Ammon's horn (tissue), 1 donor: ENCODE data around the gene SYNDIG1.

Source experiments
- DNase-seq: peaks from one replicate; pipeline ENCODE4 v3.0.0-alpha.2; 2016; ENCODE audit warnings: low spot score

Gene SYNDIG1

DNA sequence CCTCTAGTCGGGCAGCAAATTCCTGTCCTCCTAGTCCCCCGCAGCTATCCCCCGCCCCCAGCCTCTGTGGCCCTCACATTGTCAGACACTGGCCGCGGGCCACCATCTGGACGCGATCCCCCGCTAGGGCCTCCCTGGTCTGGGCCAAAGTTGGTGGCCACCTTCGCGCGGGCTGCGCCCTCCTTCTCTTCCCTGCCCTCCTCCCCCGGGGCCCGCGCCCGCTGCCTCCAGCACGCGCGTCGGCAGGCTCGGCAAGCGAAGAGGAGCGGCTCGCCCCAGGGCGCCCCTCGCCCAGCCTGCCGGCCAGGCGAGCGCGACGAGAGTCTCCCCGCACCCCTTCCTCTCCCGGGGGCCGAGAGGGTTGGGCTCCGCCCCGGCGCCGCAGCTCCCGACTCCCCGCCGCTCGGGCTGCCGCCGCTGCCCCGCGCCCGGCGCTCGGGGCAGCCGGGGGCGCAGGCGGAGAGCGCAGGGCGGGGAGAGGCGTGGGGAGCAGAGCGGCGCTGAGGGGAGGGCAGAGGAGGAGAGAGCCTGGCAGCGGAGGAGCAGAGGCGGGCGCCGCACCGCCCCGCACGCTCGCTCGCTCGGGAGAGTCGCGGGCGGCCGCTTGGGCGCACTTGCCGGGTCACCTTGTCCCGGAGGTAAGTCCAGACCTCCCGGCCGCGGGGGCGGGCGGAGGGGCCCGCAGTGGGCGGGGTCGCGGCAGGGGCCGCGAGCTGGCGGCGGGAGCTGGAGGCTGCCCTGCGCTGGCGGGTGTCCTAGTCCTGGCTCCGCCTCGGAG is at the start of gene SYNDIG1:
Gene SYNDIG1 (plus strand): TSS at position 514 of the 778 bp plus-strand sequence. CDS start 73,469 bp downstream, outside the sequence.
- DNase-seq: peak; percentile 81

GRCh38 chr20:24419786-24420185 is 49.6 kb upstream of the SYNDIG1 start:
- DNase-seq: no peak

DNA sequence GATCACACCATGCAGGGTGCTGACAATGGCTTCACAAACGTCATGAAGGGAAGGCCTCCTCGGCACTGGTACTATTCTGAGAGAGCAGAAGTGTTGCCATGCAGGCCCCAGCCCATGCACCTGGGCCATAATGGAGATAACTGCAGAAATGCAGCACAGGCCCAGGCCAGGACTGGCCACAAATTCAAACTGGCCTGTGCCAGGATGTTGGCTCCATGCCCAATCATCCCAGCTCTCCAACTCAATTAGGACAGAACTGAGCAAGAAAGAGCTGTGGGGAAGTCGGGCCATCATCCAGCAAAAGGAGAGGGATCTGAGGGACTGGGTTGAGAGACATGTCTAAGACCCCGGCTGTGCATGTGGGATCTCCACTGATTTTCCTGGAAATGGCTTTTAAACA is 48.9 kb upstream of the SYNDIG1 start:
- DNase-seq: no peak

GRCh38 chr20:24421071-24421470 is 48.4 kb upstream of the SYNDIG1 start:
- no peak for DNase-seq

DNA sequence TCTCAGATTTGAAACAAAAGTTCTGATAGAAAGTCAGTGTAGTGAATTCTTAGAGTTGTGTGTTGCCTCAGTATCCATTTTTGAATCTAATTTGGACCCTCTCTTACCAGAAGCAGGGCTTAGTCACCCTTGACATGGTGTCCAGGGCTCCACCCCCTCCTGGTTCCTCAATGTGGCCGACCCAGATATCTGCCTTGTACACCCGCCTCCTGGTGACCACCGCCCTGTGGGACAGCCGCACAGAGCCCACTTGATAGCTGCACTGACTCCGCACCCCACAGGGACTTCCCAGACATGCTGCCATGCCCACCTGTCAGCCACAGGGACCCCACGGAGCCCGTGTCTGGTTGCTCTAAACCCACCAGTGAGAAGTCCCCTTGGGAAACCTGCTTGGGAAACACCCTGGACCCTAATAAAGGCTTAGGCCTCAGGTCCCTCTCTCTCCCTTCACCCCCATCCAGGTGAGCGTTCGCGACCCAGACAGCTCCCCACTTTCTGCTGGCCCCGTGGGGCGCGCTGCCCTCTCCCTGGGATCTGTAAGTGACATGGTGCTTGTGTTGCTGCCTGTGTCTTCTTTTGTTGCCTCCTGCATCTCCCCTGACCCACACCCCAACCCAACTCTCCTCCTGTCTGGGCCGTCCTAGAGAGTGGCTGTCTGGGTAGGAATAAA is 47.2 kb upstream of the SYNDIG1 start:
- no peak for DNase-seq

- no peak for DNase-seq
Observed at GRCh38 chr20:24423390-24424313, 45.8 kb upstream of the SYNDIG1 start.

DNA sequence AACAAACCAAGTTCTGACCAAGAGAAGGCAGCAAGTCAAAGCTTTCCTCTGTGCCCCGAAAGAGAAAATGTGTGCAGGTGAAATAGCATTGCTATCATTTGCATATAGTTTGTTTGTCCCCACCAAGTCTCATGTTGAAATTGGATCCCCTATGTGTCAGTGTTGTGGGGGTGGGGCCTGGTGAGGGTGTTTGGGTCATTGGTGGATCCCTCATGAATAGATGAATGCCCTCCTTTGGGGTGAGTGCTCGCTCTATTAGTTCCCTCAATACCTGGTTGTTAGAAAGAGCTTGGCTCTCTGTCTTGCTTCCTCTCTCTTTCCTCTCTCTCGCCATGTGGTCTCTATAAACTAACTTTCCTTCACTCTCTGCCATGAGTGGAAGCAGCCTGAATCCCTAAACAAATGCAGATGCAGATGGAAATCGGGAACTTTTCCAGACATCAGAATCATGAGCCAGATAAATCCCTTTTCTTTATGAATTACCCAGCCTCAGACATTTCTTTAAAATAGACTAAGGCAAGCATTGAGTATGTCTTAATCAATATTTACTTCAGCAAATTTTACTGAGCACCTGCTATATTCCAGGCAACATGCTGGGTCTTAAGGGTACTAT is 43.8 kb upstream of the SYNDIG1 start:
- no peak for DNase-seq

- no peak for DNase-seq
Observed at GRCh38 chr20:24431279-24432045, 38.0 kb upstream of the SYNDIG1 start.

- DNase-seq: no peak
Observed at GRCh38 chr20:24432046-24432442, 37.4 kb upstream of the SYNDIG1 start.

- DNase-seq: no peak
Observed at GRCh38 chr20:24436160-24436559, 33.3 kb upstream of the SYNDIG1 start.

GRCh38 chr20:24437196-24438082 is 32.0 kb upstream of the SYNDIG1 start:
- no peak for DNase-seq

DNA sequence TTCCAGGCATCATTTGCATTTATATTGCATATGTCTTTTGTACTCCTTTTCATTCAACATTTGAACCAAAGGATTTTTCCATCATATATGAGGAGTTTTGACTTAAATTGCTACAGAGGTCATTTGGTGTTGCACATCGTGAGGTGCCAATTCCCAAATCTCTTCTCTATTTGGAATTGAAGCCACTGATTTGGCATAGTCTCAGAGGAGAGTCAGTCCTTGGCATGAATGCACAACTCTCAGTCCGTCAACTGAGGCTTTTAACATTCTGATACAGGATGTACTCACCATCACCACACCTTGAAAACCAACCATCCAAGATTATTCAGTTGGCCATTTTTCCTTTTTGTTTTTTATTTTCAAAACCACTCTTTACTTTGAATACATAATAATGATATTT is 31.1 kb upstream of the SYNDIG1 start:
- no peak for DNase-seq

GRCh38 chr20:24439737-24440387 is 29.6 kb upstream of the SYNDIG1 start:
- peak; percentile 43 for DNase-seq

DNA sequence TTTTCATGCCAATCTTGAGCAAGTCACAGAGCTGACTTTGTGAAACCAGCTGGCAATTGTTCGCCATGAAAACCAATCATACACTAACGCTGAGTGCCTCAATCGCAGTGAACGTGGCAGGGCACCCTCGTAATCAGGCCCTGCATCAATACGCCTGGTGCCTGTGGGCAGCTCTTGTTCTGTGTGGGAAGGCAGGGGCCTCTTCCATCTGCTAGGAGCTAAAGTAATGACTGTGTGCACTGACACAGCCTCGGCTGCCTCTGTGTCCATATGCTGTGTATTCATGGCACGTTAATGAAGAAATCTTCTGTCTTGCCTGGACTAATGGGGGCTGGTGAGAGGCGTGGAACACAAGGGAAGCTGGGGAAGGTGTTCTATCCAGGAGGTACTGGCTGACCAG is 27.8 kb upstream of the SYNDIG1 start:
- DNase-seq: peak; percentile 59

DNA sequence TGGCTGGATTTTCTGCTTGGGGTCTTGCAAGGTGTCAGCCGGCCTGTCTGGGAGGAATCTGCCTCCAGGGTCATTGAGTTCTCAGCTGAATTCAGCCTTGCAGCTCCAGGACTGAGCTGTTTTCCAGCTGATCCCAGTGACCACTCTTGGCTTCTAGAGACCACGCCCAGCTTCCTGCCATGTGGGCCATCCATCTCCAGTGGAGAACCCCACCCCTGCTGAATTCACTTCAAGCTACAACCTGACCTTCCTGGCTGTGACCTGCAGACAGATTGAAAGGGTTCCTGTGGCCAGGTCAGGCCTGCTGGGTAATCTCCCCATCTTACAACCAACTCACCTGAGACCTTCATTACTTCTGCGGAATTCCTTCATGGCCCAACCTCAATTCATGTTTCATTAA is 26.5 kb upstream of the SYNDIG1 start:
- no peak for DNase-seq

- no peak for DNase-seq
Observed at GRCh38 chr20:24443436-24443835, 26.0 kb upstream of the SYNDIG1 start.

DNA sequence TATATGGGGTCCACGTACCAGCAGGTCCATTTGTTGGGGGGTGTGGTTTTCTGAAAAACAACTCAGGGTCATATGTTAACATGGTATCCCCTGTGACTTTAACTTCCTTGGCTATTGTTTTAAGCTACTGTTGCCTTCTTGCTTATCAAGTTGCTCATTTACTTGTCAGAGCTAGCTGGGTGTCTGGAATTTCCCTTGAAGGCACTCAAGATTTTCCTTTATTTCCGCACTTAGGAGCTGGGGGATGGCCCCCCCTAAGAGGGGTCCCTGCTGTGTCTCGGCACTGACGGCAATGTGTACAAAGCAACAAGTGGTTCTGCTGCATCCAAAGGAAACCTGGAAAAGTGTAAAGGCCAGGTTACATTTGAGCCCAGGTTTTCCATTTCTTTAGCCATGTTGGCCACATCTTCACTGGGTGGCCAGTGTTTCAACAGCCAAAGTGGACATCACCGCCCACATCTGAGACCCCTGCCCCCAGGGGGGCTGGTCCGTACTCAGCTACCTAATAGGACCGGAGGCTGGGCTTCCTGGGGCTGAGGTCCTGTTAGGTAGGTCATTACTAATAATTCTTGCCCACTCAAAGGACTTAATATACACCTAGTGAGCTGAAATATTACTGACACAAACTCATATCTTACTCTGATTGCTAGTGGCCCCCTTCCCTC is 24.8 kb upstream of the SYNDIG1 start:
- no peak for DNase-seq

DNA sequence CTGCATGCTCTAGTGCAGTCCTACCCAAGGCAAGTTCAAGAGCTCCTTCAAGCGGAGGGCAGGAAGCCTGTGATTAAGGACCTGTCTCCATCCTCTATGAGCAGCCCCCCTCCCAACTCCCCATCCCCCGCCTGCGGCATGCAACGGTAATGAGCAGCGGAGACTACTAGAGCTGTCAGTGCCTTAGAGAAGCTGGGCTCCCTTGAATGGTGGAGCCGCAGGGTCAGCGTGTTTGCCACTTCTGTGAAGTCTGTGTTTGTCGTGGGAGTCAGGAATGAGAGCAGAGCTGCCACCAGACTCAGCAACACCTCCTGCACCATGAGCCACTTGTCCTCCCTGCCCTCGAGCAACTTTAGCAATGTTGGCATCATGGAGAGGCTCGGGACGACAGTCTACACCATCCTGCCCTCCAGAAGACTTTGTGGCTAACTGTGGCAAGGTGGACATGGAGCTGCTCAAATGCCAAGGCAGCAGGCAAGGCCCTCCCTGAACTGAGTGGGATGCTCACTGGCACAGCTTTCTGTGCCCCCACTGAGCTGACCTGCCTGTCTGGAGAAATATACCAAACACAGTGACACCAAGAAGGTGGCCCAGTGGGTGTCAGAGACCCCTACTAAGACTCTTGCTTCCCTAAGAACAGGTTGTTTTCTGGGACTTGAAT is 23.8 kb upstream of the SYNDIG1 start:
- no peak for DNase-seq

GRCh38 chr20:24446811-24447210 is 22.6 kb upstream of the SYNDIG1 start:
- no peak for DNase-seq
